Measurements from ENCODE around the gene ITGA11. TPM values are rescaled to one million over a fixed set of nuclear protein-coding genes. Genes with fewer than 3 reads are reported as not detected.

The ITGA11 gene
- total and polyA plus RNA-seq, 12 donors = 1.4 to 25.9 (median 12.3) TPM

GRCh38 chr15:68314563-68314962 is 117.4 kb downstream of the ITGA11 start:
- TF ChIP-seq CTCF (IDR thresholded peaks at IDR 0.05) = no peak
- ATAC-seq (no peak), DNase-seq (no peak)
- Histone ChIP-seq H3K27me3 (peaks cover 0 to 3% (median 0%) of the 10 kb centered on the region in 7 donors), H3K4me3 (no peak overlapping the region), H3K36me3 (peaks cover 0 to 38% (median 0%) of the 10 kb centered on the region in 9 donors), H3K9me3 (no peaks in the 10 kb centered on the region), H3K4me1 (peaks cover 0 to 29% (median 15%) of the 10 kb centered on the region in 9 donors), H3K27ac (no peak overlapping the region)
- 92 to 95% methylated on average over 11 of the region's 11 CpGs for WGBS, 2 donors
- intact Hi-C loops (cut with DNase I) = loop anchor here in 1 of 10 donors (5.0 kb wide), 1 partner anchor 68 kb away; no protein-coding TSS in a partner anchor

- no peak overlapping the region for H3K4me3 ChIP-seq
- intact Hi-C loops (cut with DNase I) = loop anchor here in 1 of 10 donors (5.0 kb wide), 1 partner anchor 69 kb away; no protein-coding TSS in a partner anchor
- H3K9me3 ChIP-seq = no peaks in the 10 kb centered on the region
- peaks cover 0 to 3% (median 0%) of the 10 kb centered on the region in 7 donors for H3K27me3 ChIP-seq
- H3K36me3 ChIP-seq = peaks cover 0 to 30% (median 0%) of the 10 kb centered on the region in 9 donors
- H3K27ac ChIP-seq = no peak overlapping the region
- no peak for TF ChIP-seq CTCF (IDR thresholded peaks at IDR 0.05)
- ATAC-seq (no peak), DNase-seq (no peak)
- WGBS, 2 donors = 90 to 93% methylated on average over 18 of the region's 18 CpGs
- peaks cover 0 to 29% (median 15%) of the 10 kb centered on the region in 9 donors for H3K4me1 ChIP-seq
These were observed 118.2 kb downstream of the ITGA11 start for GRCh38 chr15:68313501-68314410.

- no peak for ATAC-seq
- TF ChIP-seq CTCF (IDR thresholded peaks at IDR 0.05) = no peak
- 84 to 88% methylated on average over 18 of the region's 18 CpGs for WGBS, 2 donors
- H3K9me3 ChIP-seq = no peaks in the 10 kb centered on the region
- no peak overlapping the region for H3K4me3 ChIP-seq
- DNase-seq = no peak
- H3K27ac ChIP-seq = no peak overlapping the region
- H3K36me3 ChIP-seq = peaks cover 0 to 20% (median 0%) of the 10 kb centered on the region in 9 donors
- H3K4me1 ChIP-seq = peaks cover 0 to 29% (median 15%) of the 10 kb centered on the region in 9 donors
- intact Hi-C loops (cut with DNase I) = loop anchor here in 1 of 10 donors (5.0 kb wide), 1 partner anchor 70 kb away; no protein-coding TSS in a partner anchor
- peaks cover 0 to 3% (median 0%) of the 10 kb centered on the region in 7 donors for H3K27me3 ChIP-seq
These were observed 119.2 kb downstream of the ITGA11 start for GRCh38 chr15:68312701-68313204.

GRCh38 chr15:68311859-68312557 is 120.0 kb downstream of the ITGA11 start:
- TF ChIP-seq CTCF (IDR thresholded peaks at IDR 0.05) = no peak
- no peak overlapping the region for H3K27ac ChIP-seq

More at GRCh38 chr15:68311859-68312557, 120.0 kb downstream of the ITGA11 start:
- Histone ChIP-seq H3K9me3 (no peaks in the 10 kb centered on the region), H3K27me3 (peaks cover 0 to 3% (median 0%) of the 10 kb centered on the region in 7 donors), H3K4me3 (no peak overlapping the region), H3K4me1 (peaks cover 0 to 30% (median 15%) of the 10 kb centered on the region in 9 donors), H3K36me3 (peaks cover 0 to 14% (median 0%) of the 10 kb centered on the region in 9 donors)
- ATAC-seq = no peak
- intact Hi-C loops (cut with DNase I) = loop anchor here in 1 of 10 donors (5.0 kb wide), 1 partner anchor 70 kb away; no protein-coding TSS in a partner anchor
- DNase-seq = no peak
- WGBS, 2 donors = 84 to 90% methylated on average over 3 of the region's 3 CpGs
